Measurements from ENCODE around the gene DTNBP1. TPM values are rescaled to one million over a fixed set of nuclear protein-coding genes. Genes with fewer than 3 reads are reported as not detected.
"Not testable (repeated sequence)": the region's sequence is repeated elsewhere in the genome, so short reads cannot be mapped to it uniquely, and the experiment has no call there.

DTNBP1 gene
- total RNA-seq, 1 donor from 2014 or later: 15.1 TPM

- Mint-ChIP-seq H3K27ac (no peak overlapping the region), H3K36me3 (ENCODE audit: low read depth) (no peaks in the 10 kb centered on the region), H3K4me1 (no peaks in the 10 kb centered on the region), H3K27me3 (no peaks in the 10 kb centered on the region), H3K9me3 (no peaks in the 10 kb centered on the region), H3K4me3 (no peak overlapping the region)
- DNase-seq: no peak
- intact Hi-C loops (cut with micrococcal nuclease): no loop called here
These were observed 118.4 kb downstream of the DTNBP1 start for GRCh38 chr6:15544321-15544900.

GRCh38 chr6:15543332-15543917, 119.4 kb downstream of the DTNBP1 start:
- H3K4me3 Mint-ChIP-seq; H3K36me3 Mint-ChIP-seq (ENCODE audit: low read depth); H3K27me3 Mint-ChIP-seq; H3K27ac Mint-ChIP-seq; intact Hi-C loops (cut with micrococcal nuclease); H3K9me3 Mint-ChIP-seq; H3K4me1 Mint-ChIP-seq: not testable (repeated sequence)
- peak; percentile 25 for DNase-seq

DNA sequence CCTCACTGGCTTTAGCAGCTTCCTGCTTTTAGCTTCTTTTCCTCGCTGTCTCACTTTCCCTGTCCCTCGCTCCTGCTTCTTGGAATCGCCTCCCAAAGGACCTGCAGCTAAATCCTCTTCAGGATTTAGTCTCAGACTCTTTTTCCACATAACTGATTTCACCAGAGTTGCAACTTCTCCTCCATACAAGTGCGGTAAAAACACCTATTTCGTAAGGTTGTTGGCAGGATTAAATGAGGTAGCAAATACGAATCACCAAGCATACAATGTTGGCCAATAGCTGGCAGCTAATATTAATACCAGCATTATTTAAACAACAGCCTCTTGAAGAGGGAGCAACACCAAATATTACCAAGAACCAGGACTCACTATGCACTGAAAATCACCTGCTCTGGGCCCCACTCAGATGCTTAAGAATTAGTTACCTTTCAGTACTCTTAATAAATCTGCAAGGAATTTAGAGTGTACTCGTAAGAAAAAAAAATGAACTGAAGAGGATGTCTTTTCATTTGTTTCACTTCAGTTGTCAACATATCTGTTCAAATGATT, 123.0 kb downstream of the DTNBP1 start:
- intact Hi-C loops (cut with micrococcal nuclease): no loop called here
- Mint-ChIP-seq H3K27me3 (no peaks in the 10 kb centered on the region), H3K4me3 (no peak overlapping the region), H3K4me1 (no peaks in the 10 kb centered on the region), H3K36me3 (ENCODE audit: low read depth) (no peaks in the 10 kb centered on the region), H3K27ac (no peak overlapping the region), H3K9me3 (no peaks in the 10 kb centered on the region)
- no peak for DNase-seq

GRCh38 chr6:15538766-15539495, 123.9 kb downstream of the DTNBP1 start:
- DNase-seq: no peak
- H3K27ac Mint-ChIP-seq: no peak overlapping the region
- no peaks in the 10 kb centered on the region for H3K27me3 Mint-ChIP-seq
- H3K4me1 Mint-ChIP-seq: peaks cover under 1% of the 10 kb centered on the region
- intact Hi-C loops (cut with micrococcal nuclease): no loop called here
- no peaks in the 10 kb centered on the region for H3K36me3 Mint-ChIP-seq (ENCODE audit: low read depth)
- H3K9me3 Mint-ChIP-seq: no peaks in the 10 kb centered on the region
- H3K4me3 Mint-ChIP-seq: no peak overlapping the region

- DNase-seq: no peak
- Mint-ChIP-seq H3K4me3 (no peak overlapping the region), H3K9me3 (no peaks in the 10 kb centered on the region), H3K4me1 (peaks cover 3% of the 10 kb centered on the region), H3K27ac (no peak overlapping the region), H3K36me3 (ENCODE audit: low read depth) (peaks cover 3% of the 10 kb centered on the region), H3K27me3 (no peaks in the 10 kb centered on the region)
- intact Hi-C loops (cut with micrococcal nuclease): no loop called here
These were observed 124.7 kb downstream of the DTNBP1 start for GRCh38 chr6:15538106-15538505.

DNA sequence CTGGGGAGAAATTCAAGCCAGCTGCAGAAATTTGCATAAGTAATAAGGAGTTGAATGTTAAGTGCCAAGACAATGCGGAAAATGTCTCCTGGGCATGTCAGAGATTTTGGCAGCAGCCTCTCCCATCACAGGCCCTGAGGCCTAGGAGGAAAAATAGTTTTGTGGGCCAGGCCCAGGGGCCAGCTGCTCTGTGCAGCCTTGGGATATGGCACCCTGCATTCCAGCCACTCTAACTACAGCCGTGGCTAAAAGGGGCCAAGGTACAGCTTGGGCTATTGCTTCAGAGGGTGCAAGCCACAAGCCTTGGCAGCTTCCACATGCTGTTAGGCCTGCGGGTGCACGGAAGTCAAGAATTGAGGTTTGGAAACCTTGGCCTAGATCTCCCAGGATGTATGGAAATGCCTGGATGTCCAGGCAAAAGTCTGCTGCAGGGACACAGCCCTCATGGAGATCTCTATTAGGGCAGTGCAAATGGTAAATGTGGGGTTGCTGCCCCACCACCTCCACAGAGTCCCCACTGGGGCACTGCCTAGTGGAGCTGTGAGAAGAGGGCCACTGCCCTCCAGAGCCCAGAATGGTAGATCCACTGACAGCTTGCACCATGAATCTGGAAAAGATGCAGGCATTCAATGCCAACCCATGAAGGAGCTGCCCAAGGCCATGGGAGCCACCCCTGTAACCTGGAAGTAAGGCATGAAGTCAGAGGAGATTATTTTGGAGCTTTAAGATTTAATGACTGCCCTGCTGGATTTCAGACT, 126.5 kb downstream of the DTNBP1 start:
- intact Hi-C loops (cut with micrococcal nuclease): no loop called here
- peaks cover 6% of the 10 kb centered on the region for H3K36me3 Mint-ChIP-seq (ENCODE audit: low read depth)
- H3K4me3 Mint-ChIP-seq: no peak overlapping the region
- no peaks in the 10 kb centered on the region for H3K27me3 Mint-ChIP-seq
- H3K4me1 Mint-ChIP-seq: peaks cover 3% of the 10 kb centered on the region
- H3K27ac Mint-ChIP-seq: no peak overlapping the region
- no peaks in the 10 kb centered on the region for H3K9me3 Mint-ChIP-seq
- no peak for DNase-seq

DNA sequence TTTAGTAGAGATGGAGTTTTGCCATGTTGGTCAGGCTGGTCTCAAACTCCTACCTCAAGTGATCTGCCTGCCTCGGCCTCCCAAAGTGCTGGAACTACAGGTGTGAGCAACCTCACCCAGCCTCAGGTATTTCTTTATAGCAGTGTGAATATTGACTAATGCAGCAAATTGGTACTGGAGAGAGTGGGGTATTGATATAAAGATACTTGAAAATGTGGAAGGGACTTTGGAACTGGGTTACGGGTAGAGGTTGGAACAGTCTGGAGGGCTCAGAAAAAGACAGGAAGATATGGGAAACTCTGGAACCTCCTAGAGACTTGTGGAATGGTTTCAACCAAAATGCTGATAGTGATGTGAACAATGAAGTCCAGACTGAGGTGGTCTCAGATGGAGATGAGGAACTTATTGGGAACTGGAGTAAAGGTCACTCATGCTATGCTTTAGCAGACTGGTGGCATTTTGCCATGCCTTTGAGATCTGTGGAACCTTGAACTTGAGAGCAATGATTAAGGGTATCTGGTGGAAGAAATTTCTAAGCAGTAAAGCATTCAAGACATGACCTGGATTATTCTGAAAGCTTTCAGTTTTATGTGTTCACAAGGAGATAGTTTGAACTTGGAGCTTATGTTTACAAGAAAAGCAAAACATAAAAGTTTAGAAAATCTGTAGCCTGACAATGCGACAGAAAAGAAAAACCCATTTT, 127.2 kb downstream of the DTNBP1 start:
- Mint-ChIP-seq H3K4me3 (no peak overlapping the region), H3K9me3 (no peaks in the 10 kb centered on the region), H3K4me1 (peaks cover 4% of the 10 kb centered on the region), H3K27me3 (no peaks in the 10 kb centered on the region), H3K36me3 (ENCODE audit: low read depth) (peaks cover 8% of the 10 kb centered on the region), H3K27ac (peak overlapping the region; percentile 32)
- intact Hi-C loops (cut with micrococcal nuclease): no loop called here
- DNase-seq: no peak

DNA sequence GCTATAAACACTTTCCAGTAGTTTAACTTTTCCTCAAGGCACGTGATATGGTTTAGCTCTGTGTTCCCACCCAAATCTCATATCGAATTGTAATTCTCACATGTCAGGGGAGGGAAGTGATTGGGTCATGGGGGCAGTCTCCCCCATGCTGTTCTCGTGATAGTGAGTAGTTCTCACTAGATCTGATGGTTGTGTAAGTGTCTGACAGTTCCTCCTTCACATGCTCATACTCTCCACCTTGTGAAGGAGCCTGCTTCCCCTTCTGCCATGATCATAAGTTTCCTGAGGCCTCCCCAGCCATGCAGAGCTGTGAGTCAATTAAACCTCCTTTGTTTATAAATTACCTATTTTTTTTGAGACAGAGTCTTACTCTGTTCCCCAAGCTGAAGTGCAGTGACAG, 127.9 kb downstream of the DTNBP1 start:
- peaks cover 10% of the 10 kb centered on the region for H3K36me3 Mint-ChIP-seq (ENCODE audit: low read depth)
- no peaks in the 10 kb centered on the region for H3K9me3 Mint-ChIP-seq
- H3K27ac Mint-ChIP-seq: no peak overlapping the region
- no peak for DNase-seq
- intact Hi-C loops (cut with micrococcal nuclease): no loop called here
- no peak overlapping the region for H3K4me3 Mint-ChIP-seq
- peaks cover 8% of the 10 kb centered on the region for H3K4me1 Mint-ChIP-seq
- H3K27me3 Mint-ChIP-seq: no peaks in the 10 kb centered on the region

GRCh38 chr6:15533379-15534026, 129.3 kb downstream of the DTNBP1 start:
- Mint-ChIP-seq H3K4me1 (peaks cover 8% of the 10 kb centered on the region), H3K9me3 (no peaks in the 10 kb centered on the region), H3K27me3 (no peaks in the 10 kb centered on the region), H3K27ac (peak overlapping the region; percentile 18), H3K36me3 (ENCODE audit: low read depth) (peaks cover 16% of the 10 kb centered on the region), H3K4me3 (no peak overlapping the region)
- intact Hi-C loops (cut with micrococcal nuclease): no loop called here
- DNase-seq: no peak

- no peaks in the 10 kb centered on the region for H3K27me3 Mint-ChIP-seq
- DNase-seq: no peak
- intact Hi-C loops (cut with micrococcal nuclease): no loop called here
- no peak overlapping the region for H3K4me3 Mint-ChIP-seq
- peaks cover 8% of the 10 kb centered on the region for H3K4me1 Mint-ChIP-seq
- peaks cover 17% of the 10 kb centered on the region for H3K36me3 Mint-ChIP-seq (ENCODE audit: low read depth)
- H3K9me3 Mint-ChIP-seq: no peaks in the 10 kb centered on the region
- H3K27ac Mint-ChIP-seq: no peak overlapping the region
These were observed 130.9 kb downstream of the DTNBP1 start for GRCh38 chr6:15531973-15532372.

DNA sequence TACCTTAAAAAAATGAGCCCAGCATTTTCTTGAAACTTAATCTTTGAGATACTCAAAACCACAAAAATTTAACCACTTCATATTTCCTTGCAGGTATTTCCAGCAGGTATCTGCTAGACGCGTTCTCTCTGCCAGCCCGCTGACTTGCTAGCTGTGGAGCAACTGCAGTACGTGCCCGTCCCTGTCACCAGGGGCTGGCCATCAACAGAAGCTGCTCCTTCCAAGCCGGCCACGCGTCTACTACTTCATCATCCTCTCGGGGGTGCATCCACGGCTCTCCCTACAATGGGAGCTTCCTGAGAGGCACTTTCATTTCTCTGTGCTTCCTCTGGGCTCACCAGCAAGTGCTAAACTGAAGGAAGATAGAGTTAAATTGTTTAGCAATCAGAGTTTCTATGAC, 132.4 kb downstream of the DTNBP1 start:
- Mint-ChIP-seq H3K36me3 (ENCODE audit: low read depth) (peaks cover 26% of the 10 kb centered on the region), H3K27me3 (no peaks in the 10 kb centered on the region), H3K4me1 (peaks cover 14% of the 10 kb centered on the region), H3K4me3 (no peak overlapping the region), H3K27ac (no peak overlapping the region), H3K9me3 (no peaks in the 10 kb centered on the region)
- intact Hi-C loops (cut with micrococcal nuclease): no loop called here
- no peak for DNase-seq

- no peaks in the 10 kb centered on the region for H3K27me3 Mint-ChIP-seq
- no peak overlapping the region for H3K27ac Mint-ChIP-seq
- intact Hi-C loops (cut with micrococcal nuclease): no loop called here
- H3K4me1 Mint-ChIP-seq: peaks cover 15% of the 10 kb centered on the region
- no peak overlapping the region for H3K4me3 Mint-ChIP-seq
- no peaks in the 10 kb centered on the region for H3K9me3 Mint-ChIP-seq
- peaks cover 34% of the 10 kb centered on the region for H3K36me3 Mint-ChIP-seq (ENCODE audit: low read depth)
- no peak for DNase-seq
These were observed 134.0 kb downstream of the DTNBP1 start for GRCh38 chr6:15528870-15529269.

Data from activated CD4-positive, alpha-beta T cell treated with anti-CD3 and anti-CD28 coated beads, Interleukin-2, amount 10 ng/mL, durations not matched to agents 24 days and 14 days (primary cell).